Activated CD4-positive, alpha-beta memory T cell treated with anti-CD3 and anti-CD28 coated beads for 36 hours (primary cell): Measurements from ENCODE around the gene ELMOD3. TPM values are rescaled to one million over a fixed set of nuclear protein-coding genes. Genes with fewer than 3 reads are reported as not detected.
"Not testable (repeated sequence)": the region's sequence is repeated elsewhere in the genome, so short reads cannot be mapped to it uniquely, and the experiment has no call there.

ENCODE experiments used
- CTCF ChIA-PET: fragments of 350-600 bp; sonication (Branson Sonifier 250); formaldehyde crosslinking; loops from one replicate; lab custom pipeline; 2021; ENCODE audit warnings: antibody characterized with exemption, inconsistent platforms; lab: Charles Lee
- POLR2A ChIA-PET: fragments of 350-600 bp; sonication (Branson Sonifier 250); formaldehyde crosslinking; loops from one replicate; lab custom pipeline; 2021; ENCODE audit warnings: antibody characterized with exemption; lab: Charles Lee
- DNase-seq: peaks from one replicate; pipeline ENCODE4 v3.0.0-alpha.2; 2020
- H3K27ac Mint-ChIP-seq: one replicate; pipeline ENCODE4 v1.8.0; 2021; ENCODE audit warnings: mixed read lengths
- H3K27me3 Mint-ChIP-seq: one replicate; pipeline ENCODE4 v1.8.0; 2021; ENCODE audit warnings: mixed read lengths
- H3K36me3 Mint-ChIP-seq: one replicate; pipeline ENCODE4 v1.8.0; 2021; ENCODE audit warnings: mixed read lengths
- H3K4me1 Mint-ChIP-seq: one replicate; pipeline ENCODE4 v1.8.0; 2021; ENCODE audit warnings: low read depth, mixed read lengths
- H3K4me3 Mint-ChIP-seq: one replicate; pipeline ENCODE4 v1.8.0; 2021; ENCODE audit warnings: mild to moderate bottlenecking, mixed read lengths
- H3K9me3 Mint-ChIP-seq: one replicate; pipeline ENCODE4 v1.8.0; 2021; ENCODE audit warnings: mixed read lengths
- intact Hi-C: fragments of 100-400 bp; cut with micrococcal nuclease; formaldehyde crosslinking; loops from one replicate; pipeline ENCODE4 v1.15.1; 2023
- total RNA-seq, 2 experiments: library from RNA; stranded (reverse); gene quantifications; one replicate each; pipeline ENCODE4 v1.2.3, GENCODE V29; 2021

Gene ELMOD3
- total RNA-seq, 2 experiments from 2014 or later: 11.1 to 15.0 TPM

GRCh38 chr2:85355073-85355410 is 473 bp downstream of the ELMOD3 start:
- Mint-ChIP-seq H3K27me3 (no peaks in the 10 kb centered on the region), H3K4me1 (peaks cover 41% of the 10 kb centered on the region), H3K36me3 (peaks cover 34% of the 10 kb centered on the region), H3K27ac (peak overlapping the region; percentile 95), H3K9me3 (no peaks in the 10 kb centered on the region), H3K4me3 (peak overlapping the region; percentile 100)
- intact Hi-C loops: no loop called here
- ChIA-PET CTCF (interaction anchor here (0.7 to 2.0 kb wide), 9 partner anchors 9 to 206 kb away, joined by 3 to 7 read pairs (median 3); partner anchors contain the start of gene GGCX), POLR2A (interaction anchor here (0.8 to 2.6 kb wide), 12 partner anchors 15 to 261 kb away, joined by 3 to 42 read pairs (median 5); partner anchors contain the start of genes GGCX, MAT2A, RNF181 and SH2D6)
- no peak for DNase-seq

GRCh38 chr2:85355521-85355920 is 952 bp downstream of the ELMOD3 start:
- ChIA-PET CTCF (interaction anchor here (1.5 to 1.6 kb wide), 2 partner anchors 31 to 64 kb away, joined by 3 to 5 read pairs; no protein-coding TSS in a partner anchor), POLR2A (interaction anchor here (1.1 to 2.6 kb wide), 3 partner anchors 28 to 248 kb away, joined by 3 to 42 read pairs (median 28); partner anchors contain the start of genes MAT2A and TGOLN2)
- Mint-ChIP-seq H3K4me1 (peaks cover 41% of the 10 kb centered on the region), H3K27ac (no peak overlapping the region), H3K27me3 (no peaks in the 10 kb centered on the region), H3K9me3 (no peaks in the 10 kb centered on the region), H3K4me3 (peak overlapping the region; percentile 100), H3K36me3 (peaks cover 29% of the 10 kb centered on the region)
- intact Hi-C loops: no loop called here
- peak; percentile 11 for DNase-seq

- H3K4me3 Mint-ChIP-seq: no peak overlapping the region
- intact Hi-C loops: no loop called here
- CTCF ChIA-PET: no interaction called here
These were observed 1.6 kb downstream of the ELMOD3 start for GRCh38 chr2:85356186-85356585.

GRCh38 chr2:85357736-85358135 is 3.2 kb downstream of the ELMOD3 start:
- POLR2A ChIA-PET: interaction anchor here (1.0 kb wide), 1 partner anchor 181 kb away, joined by 3 read pairs; the partner anchor contains the start of gene MAT2A
- H3K27me3 Mint-ChIP-seq: no peaks in the 10 kb centered on the region
- intact Hi-C loops: no loop called here
- no peak overlapping the region for H3K27ac Mint-ChIP-seq
- no peaks in the 10 kb centered on the region for H3K9me3 Mint-ChIP-seq
- CTCF ChIA-PET: no interaction called here
- no peak for DNase-seq
- H3K4me3 Mint-ChIP-seq: no peak overlapping the region
- H3K36me3 Mint-ChIP-seq: peaks cover 27% of the 10 kb centered on the region
- peaks cover 35% of the 10 kb centered on the region for H3K4me1 Mint-ChIP-seq

More at GRCh38 chr2:85356186-85356585, 1.6 kb downstream of the ELMOD3 start:
- H3K9me3 Mint-ChIP-seq: no peaks in the 10 kb centered on the region
- H3K36me3 Mint-ChIP-seq: peaks cover 23% of the 10 kb centered on the region
- no peak overlapping the region for H3K27ac Mint-ChIP-seq
- POLR2A ChIA-PET: interaction anchor here (1.1 kb wide), 1 partner anchor 247 kb away, joined by 3 read pairs; no protein-coding TSS in a partner anchor
- no peak for DNase-seq
- peaks cover 41% of the 10 kb centered on the region for H3K4me1 Mint-ChIP-seq
- H3K27me3 Mint-ChIP-seq: no peaks in the 10 kb centered on the region

- H3K4me1 Mint-ChIP-seq, CTCF ChIA-PET, intact Hi-C loops, DNase-seq, H3K27ac Mint-ChIP-seq, H3K4me3 Mint-ChIP-seq, POLR2A ChIA-PET, H3K27me3 Mint-ChIP-seq, H3K9me3 Mint-ChIP-seq: not testable (repeated sequence)
- H3K36me3 Mint-ChIP-seq: peaks cover 27% of the 10 kb centered on the region
These were observed 8.3 kb downstream of the ELMOD3 start for GRCh38 chr2:85362653-85363387.

- Mint-ChIP-seq H3K27me3 (no peaks in the 10 kb centered on the region), H3K27ac (no peak overlapping the region), H3K9me3 (no peaks in the 10 kb centered on the region), H3K4me3 (no peak overlapping the region), H3K36me3 (peaks cover 19% of the 10 kb centered on the region), H3K4me1 (no peaks in the 10 kb centered on the region)
- intact Hi-C loops: no loop called here
- ChIA-PET CTCF (no interaction called here), POLR2A (no interaction called here)
- DNase-seq: no peak
These were observed 12.6 kb downstream of the ELMOD3 start for GRCh38 chr2:85367180-85367579.

GRCh38 chr2:85368921-85369320 is 14.4 kb downstream of the ELMOD3 start:
- Mint-ChIP-seq H3K27me3 (no peaks in the 10 kb centered on the region), H3K9me3 (no peaks in the 10 kb centered on the region), H3K27ac (no peak overlapping the region), H3K4me3 (no peak overlapping the region), H3K36me3 (peaks cover 13% of the 10 kb centered on the region), H3K4me1 (no peaks in the 10 kb centered on the region)
- ChIA-PET POLR2A (no interaction called here), CTCF (interaction anchor here (1.0 kb wide), 1 partner anchor 183 kb away, joined by 4 read pairs; no protein-coding TSS in a partner anchor)
- DNase-seq: no peak
- intact Hi-C loops: no loop called here

GRCh38 chr2:85369500-85369899 is 14.9 kb downstream of the ELMOD3 start:
- H3K27ac Mint-ChIP-seq: no peak overlapping the region
- no peak overlapping the region for H3K4me3 Mint-ChIP-seq
- peaks cover 15% of the 10 kb centered on the region for H3K36me3 Mint-ChIP-seq
- intact Hi-C loops: no loop called here
- ChIA-PET CTCF (interaction anchor here (0.6 to 1.6 kb wide), 3 partner anchors 20 to 182 kb away, joined by 3 to 5 read pairs (median 4); no protein-coding TSS in a partner anchor), POLR2A (interaction anchor here (1.0 kb wide), 1 partner anchor 179 kb away, joined by 3 read pairs; no protein-coding TSS in a partner anchor)
- no peaks in the 10 kb centered on the region for H3K4me1 Mint-ChIP-seq
- no peak for DNase-seq
- H3K9me3 Mint-ChIP-seq: no peaks in the 10 kb centered on the region
- no peaks in the 10 kb centered on the region for H3K27me3 Mint-ChIP-seq

GRCh38 chr2:85371045-85371444 is 16.5 kb downstream of the ELMOD3 start:
- DNase-seq: no peak
- Mint-ChIP-seq H3K27ac (no peak overlapping the region), H3K36me3 (peaks cover 15% of the 10 kb centered on the region), H3K9me3 (no peaks in the 10 kb centered on the region), H3K4me3 (no peak overlapping the region), H3K4me1 (no peaks in the 10 kb centered on the region), H3K27me3 (no peaks in the 10 kb centered on the region)
- CTCF ChIA-PET: interaction anchor here (0.8 to 1.6 kb wide), 3 partner anchors 13 to 20 kb away, joined by 3 to 5 read pairs (median 4); no protein-coding TSS in a partner anchor
- intact Hi-C loops: no loop called here
- POLR2A ChIA-PET: interaction anchor here (1.1 kb wide), 2 partner anchors 17 to 21 kb away, joined by 3 to 4 read pairs; partner anchors contain the start of genes ELMOD3 and RETSAT

GRCh38 chr2:85376291-85377065 is 21.9 kb downstream of the ELMOD3 start:
- Mint-ChIP-seq H3K9me3 (peaks cover 9% of the 10 kb centered on the region), H3K27ac (no peak overlapping the region), H3K36me3 (peaks cover 42% of the 10 kb centered on the region), H3K4me3 (no peak overlapping the region), H3K4me1 (no peaks in the 10 kb centered on the region), H3K27me3 (no peaks in the 10 kb centered on the region)
- intact Hi-C loops: no loop called here
- no peak for DNase-seq
- CTCF ChIA-PET: no interaction called here
- POLR2A ChIA-PET: no interaction called here

GRCh38 chr2:85377083-85377482 is 22.5 kb downstream of the ELMOD3 start:
- peaks cover 9% of the 10 kb centered on the region for H3K9me3 Mint-ChIP-seq
- intact Hi-C loops: no loop called here
- no peak overlapping the region for H3K4me3 Mint-ChIP-seq
- H3K27ac Mint-ChIP-seq: no peak overlapping the region
- DNase-seq: no peak
- ChIA-PET POLR2A (no interaction called here), CTCF (no interaction called here)
- H3K36me3 Mint-ChIP-seq: peaks cover 43% of the 10 kb centered on the region
- no peaks in the 10 kb centered on the region for H3K27me3 Mint-ChIP-seq
- no peaks in the 10 kb centered on the region for H3K4me1 Mint-ChIP-seq

GRCh38 chr2:85378257-85378656 is 23.7 kb downstream of the ELMOD3 start:
- Mint-ChIP-seq H3K4me3 (no peak overlapping the region), H3K27ac (no peak overlapping the region), H3K36me3 (peaks cover 42% of the 10 kb centered on the region), H3K4me1 (no peaks in the 10 kb centered on the region), H3K27me3 (no peaks in the 10 kb centered on the region), H3K9me3 (peaks cover 9% of the 10 kb centered on the region)
- ChIA-PET CTCF (no interaction called here), POLR2A (no interaction called here)
- intact Hi-C loops: no loop called here
- DNase-seq: no peak
